Stimulated activated naive CD4-positive, alpha-beta T cell treated with Interleukin-2 at 50 U/mL for 16 hours (primary cell): ENCODE results near the gene MAST2.
"Not testable (repeated sequence)": the region's sequence is repeated elsewhere in the genome, so short reads cannot be mapped to it uniquely, and the experiment has no call there.

Experiments used
- DNase-seq: peaks from one replicate; lab custom pipeline; 2025; lab: John Stamatoyannopoulos, UW

The MAST2 gene

DNA sequence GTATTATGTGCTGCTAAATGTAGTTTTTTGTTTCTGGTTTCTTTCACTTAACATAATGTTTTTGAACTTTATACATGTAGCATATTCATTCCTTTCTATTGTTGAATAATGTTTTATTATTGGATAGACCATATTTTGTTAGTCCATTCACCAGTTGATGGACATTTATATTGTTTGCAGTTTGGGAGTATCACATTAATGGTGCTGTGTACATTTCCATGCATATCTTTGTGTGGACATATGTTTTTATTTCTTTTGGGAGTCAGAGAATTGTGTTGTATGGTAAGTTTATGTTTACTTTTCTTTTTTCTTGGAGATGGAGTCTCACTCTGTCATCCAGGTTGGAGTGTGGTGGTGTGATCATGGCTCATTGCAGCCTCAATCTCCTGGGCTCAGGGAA, 134.6 kb downstream of the MAST2 start:
- DNase-seq = no peak

DNA sequence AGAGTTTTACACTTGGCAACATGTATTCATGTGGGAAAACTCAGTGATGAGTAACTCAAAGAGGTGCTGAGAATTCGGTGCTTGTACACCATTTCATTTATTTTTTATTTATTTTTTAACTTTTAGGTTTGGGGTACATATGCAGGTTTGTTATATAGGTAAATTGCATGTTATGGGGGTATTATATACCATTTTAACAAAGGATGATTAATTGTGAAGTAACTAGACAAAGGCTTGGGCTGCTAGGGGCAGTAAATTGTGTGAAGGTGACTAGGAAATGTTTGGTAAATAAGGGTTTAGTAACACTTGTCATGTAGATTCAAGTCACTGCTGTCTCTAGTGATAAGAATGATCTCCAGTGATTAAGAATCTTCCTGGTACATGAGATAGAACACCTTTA, 139.0 kb downstream of the MAST2 start:
- DNase-seq = no peak

DNA sequence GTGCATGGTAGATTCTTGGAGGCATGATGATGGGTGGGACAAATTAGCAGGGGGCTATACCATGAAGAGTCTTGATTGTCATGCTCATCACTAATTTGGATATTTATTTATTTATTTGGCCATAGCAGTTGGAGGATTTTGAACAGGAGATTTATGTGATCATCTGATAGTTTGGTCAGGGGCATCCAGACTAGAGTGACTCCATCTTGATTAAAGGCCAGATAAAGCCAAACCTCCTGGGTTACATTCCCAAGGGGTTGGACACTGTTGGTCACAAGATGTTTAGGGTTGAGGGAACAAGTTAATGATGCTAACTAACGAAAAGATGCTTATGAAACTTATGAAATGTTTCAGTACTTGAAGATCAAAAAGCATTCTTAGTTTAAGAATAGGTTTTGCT, 139.8 kb downstream of the MAST2 start:
- no peak for DNase-seq

DNA sequence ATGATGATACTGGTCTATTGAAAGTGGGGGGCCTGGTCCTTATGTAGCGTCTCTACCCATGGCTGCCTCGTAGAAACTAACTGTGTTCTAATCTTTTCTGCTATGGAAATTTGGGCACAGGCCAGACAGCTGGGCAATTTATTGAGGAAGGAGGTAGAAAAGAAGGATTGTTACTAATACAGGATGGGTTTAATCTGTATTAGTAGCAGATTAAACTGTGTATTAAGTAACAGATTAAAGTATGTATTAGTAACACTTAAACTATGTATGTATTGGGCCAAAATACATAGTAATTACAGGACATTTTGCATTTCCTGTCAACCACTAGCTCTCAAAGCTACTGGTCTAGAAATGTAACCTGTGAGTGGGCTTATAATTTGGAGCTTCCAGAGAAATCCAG, 142.0 kb downstream of the MAST2 start:
- no peak for DNase-seq

DNA sequence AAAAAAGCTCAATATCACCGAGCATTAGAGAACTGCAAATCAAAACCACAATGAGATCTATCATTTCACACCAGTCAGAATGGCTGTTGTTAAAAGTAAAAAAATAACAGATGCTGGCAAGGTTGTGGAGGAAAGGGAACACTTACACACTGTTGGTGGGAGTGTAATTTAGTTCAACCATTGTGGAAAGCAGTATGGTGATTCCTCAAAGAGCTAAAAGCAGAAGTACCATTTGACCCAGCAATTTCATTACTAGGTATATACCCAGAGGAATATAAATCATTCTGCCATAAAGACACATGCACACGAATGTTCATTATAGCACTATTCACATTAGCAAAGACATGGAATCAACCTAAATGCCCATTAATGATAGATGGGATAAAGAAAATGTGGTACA, 146.1 kb downstream of the MAST2 start:
- DNase-seq = not testable (repeated sequence)

DNA sequence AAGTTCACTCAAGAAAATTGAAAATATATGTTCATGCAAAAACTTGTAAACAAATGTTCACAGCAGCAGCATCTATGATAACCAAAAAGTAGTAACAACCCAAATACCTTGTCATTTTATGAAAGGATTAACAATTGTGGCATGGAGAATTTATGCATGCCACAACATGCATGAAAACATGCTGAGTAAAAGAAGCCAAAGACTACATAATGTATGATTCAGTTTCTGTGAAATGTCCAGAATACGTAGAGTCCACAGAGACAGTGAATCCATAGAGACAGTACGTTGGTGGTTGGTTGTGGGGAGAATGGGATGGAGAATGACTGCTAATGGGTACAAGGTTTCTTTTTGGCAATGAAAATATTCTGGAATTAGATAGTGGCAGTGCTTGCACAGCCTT, 148.7 kb downstream of the MAST2 start:
- DNase-seq = no peak

DNA sequence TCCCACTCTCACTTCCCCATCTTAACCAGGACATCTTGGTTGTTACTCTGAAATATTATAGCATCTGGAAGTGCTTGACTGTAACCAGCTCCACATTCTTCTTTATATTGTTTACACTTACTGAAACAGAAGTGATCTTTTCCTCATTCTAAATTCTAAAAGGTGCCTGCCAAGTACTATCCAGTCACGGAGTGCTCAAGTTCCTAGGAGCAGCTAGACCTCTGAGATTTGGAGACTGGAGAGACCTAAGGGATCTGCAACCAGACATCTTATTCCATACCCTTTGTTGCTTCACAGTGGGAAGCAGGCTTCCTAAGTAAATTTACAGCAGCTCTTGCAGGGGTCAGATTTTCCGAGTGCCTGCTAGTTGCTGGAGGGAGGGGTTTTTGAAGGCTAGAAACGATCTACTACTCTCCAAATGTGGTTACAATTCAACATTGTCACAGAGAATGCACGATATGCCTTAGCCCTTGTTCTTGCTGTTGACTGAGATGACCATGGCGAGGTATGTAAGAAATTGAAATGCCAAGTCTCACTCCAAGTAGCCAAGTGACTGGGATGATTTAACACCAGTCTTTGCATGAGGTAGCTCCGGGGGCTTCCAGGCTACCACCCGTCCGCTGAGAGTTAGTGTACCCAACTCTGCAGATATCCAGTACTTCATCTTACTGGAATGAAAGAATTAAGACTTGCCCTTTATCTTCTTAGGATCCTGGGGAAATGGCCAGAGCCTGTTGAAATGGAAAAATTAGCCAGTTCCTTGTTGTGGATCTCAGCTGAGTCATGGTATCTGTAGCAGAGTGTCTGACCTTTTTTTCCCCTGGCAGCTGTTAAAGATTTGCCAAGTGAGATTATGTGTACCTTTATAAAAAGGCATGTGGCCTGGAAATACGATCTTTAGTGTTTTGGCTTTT, 150.8 kb downstream of the MAST2 start:
- no peak for DNase-seq

DNA sequence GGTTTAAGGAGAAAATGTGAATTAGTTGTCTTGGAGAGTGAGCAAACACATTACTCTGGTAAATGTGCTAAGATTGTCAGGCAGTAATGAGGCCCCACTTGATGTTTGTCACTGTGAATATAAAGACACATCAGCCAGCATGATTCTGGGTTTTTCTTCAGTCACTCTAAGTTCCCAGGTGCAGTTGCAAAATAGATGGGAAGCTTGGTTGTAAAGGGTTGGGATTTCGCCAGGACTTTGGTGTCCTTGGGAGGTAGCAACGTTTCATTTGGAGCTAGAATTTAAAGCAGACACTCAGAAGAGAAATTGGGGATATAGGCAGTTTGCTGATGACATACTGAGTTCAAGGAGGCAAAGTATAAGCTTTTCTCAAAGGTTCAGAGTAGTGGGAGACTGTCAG, 154.3 kb downstream of the MAST2 start:
- DNase-seq = no peak

DNA sequence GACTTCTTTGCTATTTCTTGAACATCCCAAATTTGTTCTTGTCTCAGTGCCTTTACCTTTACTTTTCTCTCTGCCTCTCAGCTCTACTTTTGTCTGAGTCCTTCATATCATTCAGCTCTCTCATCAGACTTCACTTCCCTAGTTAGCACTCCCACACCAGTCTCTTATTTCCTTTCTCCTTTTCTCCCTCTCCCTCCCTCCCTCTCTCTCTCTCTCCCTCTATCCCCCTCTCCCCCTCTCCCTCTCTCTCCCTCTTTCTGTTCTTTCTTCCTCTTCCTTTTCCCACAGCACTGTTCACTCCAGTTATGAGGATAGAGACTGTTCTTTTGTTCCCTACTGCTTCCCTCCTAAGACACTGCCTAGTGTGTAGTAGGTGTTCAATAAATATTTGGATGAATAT, 154.9 kb downstream of the MAST2 start:
- no peak for DNase-seq

DNA sequence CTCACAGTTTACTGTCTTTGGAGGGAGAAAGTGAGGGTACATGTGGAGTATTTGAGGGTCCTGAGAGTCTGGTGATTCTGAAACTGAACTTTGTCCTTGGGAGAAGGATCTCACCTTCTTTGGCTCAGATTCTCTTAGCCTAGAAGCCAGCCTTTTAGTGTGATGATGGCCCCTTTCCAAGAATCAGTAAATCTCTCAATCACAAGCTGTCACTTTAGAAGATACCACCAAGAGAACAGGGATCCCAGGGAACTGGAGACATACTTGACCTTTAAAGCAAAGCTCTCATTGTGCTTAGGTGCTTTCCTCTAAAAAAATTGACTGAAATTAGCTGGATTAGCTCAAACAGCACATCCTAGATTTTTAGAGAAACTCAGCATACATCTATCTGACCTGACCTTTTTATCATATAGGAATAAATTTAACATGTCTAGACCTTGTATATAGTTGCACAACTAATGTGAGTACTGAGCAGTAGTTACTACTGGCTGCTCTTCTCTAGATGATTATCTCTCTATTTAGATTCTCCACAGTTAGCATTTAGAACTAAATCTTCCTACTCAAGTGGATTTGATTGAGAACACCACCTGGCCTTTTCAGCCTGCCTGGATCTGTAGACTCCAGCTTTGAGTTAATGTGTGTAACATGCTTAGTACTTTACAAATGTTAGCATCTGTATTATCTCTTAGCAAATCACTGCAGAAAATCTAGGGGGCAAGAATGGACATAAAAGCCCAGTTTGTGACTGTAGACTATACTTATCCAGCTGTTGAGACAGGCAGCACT, 157.7 kb downstream of the MAST2 start:
- no peak for DNase-seq

DNA sequence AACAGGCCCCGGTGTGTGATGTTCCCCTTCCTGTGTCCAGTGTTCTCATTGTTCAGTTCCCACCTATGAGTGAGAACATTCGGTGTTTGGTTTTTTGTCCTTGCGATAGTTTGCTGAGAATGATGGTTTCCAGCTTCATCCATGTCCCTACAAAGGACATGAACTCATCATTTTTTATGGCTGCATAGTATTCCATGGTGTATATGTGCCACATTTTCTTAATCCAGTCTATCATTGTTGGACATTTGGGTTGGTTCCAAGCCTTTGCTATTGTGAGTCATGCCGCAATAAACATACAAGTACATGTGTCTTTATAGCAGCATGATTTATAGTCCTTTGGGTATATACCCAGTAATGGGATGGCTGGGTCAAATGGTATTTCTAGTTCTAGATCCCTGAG, 158.5 kb downstream of the MAST2 start:
- not testable (repeated sequence) for DNase-seq

DNA sequence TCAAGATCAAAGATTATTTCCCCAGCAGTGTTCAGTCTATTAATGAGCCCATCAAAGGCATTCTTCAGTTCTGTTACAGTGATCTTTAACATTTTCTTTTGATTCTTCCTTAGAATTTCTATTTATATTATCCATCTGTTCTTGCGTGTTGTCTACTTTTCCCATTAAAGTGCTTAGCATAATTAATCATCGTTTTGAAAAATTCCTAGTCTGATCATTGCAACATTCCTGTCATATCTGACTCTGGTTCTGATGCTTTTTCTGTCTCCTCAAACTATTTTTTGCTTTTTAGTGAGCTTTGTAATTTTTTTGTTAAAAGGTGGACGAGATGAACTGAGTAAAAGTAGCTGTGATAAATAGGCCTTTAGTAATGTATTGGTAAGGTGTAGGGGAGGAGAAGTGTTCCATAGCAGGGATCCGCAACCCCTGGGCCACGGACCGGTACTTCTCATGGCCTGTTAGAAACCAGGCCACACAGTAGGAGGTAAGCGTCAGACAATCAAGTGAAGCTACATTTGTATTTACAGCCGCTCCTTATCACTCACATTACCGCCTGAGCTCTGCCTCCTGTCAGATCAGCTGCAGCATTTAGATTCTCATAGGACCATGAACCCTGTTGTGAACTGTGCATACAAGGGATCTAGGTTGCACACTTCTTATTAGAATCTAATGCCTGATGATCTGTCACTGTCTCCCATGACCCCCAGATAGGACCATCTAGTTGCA, 165.7 kb downstream of the MAST2 start:
- DNase-seq = no peak

DNA sequence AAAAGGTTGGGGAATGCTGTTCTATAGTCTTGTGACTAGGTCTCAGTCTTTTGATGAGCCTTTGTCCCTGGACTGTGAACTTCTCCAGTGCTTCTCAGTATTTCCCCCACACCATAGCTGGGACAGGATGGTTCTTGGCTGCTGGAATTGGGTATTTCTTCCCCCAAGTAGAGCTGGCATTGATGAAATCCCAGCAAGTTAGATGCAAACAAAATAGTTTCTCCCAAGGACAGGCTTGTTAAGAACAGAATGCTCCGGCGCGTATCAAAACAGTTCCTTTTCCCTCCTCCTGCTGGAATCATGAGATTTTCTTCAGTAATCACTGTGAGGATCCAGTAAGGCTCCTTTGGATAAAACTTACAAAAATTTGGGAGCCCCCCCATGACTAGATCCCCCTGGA, 166.5 kb downstream of the MAST2 start:
- no peak for DNase-seq

DNA sequence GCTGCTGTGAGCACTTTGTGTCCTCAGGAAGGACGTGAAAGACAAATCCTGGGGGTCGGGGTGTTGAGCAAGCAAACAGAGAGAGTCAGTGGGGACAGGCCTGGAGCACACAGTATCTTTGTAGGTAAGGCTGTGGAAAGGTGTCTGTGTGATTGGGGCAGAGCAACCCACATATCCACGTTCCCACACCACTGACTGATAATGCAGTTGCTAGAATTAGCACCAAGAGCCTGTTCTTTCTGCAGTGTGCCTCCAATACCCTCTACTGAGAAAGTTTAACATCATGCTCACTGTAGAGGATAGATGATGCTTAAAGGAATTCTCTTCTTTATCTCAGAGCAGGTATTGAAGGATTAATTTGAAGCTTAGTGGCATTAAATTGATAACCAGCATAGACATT, 167.9 kb downstream of the MAST2 start:
- no peak for DNase-seq

DNA sequence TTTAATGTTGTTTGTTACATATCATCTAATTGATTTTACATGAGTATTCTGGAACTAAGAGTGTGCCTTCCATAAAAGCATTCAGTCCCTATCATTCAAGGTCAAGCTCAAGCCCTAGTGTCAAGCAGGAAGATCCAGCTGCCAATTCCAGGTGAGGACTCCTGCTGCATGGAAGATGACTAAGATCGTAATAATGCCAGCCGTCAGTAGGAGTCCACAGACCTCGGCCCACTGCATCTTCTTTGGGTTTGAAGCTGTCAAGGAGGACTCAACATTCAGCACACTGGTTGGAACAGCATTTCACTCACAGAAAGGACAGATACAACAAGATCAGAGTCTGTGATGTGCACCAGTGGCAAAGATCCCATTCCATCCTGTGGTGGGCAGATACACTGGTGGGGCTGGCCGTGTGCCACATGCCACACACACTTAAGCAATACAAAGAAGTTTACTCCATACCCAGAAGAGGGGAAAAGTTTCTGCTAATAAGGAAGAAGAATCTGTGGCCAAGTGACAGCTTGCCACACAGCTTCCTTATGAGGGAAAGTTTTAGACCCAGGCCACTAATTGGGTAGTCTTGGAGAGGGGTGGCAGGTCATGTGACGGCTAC, 168.6 kb downstream of the MAST2 start:
- no peak for DNase-seq

DNA sequence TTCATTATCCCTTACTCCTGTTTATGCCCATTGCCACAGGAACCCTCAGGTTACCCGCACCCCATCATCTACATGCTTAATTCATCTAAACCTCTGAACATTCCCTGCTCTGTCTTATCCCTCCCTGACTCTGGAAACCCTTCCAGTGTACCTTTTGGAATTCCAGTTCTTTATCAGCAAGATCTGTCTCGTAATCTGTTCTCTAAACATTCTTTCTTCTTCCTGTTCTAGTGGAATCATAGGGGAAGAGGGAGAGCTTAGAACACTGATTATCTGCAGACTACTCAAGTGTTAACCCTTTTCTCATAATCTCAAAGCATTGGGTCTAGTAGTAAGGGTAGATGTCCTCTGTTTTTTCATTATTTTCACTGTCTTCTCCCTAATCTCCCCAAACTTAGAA, 169.2 kb downstream of the MAST2 start:
- no peak for DNase-seq

DNA sequence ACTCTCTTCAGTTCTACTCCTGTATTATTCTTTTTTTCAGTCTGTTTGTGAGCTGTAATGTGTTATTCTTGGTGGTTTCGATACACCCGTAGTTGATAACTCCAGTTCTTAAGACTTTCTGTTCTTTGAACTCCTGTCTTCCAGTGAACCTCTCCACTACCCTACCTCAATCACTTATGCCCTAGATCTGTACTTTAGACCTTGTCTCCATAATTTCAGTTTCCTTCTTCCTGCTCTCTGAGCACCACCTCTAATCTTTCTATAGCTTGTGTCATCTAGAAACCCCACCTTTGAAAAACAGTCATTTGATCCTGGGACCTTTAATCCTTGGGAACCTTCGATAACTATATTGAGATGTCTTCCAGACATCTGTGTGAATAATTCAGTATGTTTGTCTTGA, 169.7 kb downstream of the MAST2 start:
- no peak for DNase-seq

DNA sequence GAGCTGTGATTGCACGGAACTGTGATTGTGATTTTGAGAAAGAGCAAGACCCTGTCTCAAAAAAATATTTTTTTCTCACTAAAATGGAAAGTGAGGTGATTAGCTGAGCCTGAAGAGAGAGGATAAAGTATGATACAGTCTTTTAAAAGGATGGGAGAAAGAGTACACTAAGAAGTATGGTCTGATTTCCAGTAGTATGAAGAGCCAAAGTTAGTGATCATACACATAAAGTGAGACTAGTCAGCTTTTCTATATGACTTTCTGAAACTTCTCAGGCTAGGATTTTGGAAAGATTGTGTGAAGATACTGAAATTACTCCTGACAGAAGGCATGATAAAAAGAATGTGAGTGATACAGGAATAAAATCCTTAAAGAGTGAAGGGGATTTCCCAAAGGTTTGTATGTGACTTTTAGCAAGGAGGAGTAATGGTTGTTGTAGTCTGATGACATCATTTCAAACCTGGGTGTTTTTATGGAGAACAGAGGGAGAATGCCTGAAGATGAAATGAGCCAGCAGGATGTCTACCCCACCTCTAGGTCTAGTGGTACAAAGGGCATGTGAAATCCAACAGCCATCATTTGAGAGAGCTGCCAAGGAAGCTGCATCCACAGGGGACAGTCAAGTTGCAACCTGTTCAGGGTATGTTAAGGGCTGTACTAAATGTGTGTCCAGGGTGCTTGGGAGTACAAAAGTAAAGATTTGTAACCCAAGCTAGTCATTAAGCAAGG, 171.3 kb downstream of the MAST2 start:
- DNase-seq = no peak

DNA sequence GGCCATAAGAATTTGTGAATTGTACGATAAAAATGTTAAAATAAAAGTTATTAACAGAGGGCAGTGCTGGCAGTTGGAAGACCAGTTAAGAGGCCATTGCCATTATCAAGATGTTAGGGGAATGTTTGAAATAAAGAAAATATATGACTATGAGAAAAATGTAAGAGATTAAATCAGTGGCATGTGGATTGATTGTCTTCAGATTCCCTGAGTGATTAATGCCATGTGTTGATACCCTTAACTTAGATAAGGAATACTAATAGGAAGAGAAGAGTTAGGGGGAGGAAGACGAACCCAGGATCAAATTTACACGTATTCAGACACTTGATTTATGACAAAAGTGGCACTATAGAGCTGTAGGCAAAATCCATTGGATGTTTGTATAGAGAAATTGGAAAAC, 173.2 kb downstream of the MAST2 start:
- DNase-seq = no peak

DNA sequence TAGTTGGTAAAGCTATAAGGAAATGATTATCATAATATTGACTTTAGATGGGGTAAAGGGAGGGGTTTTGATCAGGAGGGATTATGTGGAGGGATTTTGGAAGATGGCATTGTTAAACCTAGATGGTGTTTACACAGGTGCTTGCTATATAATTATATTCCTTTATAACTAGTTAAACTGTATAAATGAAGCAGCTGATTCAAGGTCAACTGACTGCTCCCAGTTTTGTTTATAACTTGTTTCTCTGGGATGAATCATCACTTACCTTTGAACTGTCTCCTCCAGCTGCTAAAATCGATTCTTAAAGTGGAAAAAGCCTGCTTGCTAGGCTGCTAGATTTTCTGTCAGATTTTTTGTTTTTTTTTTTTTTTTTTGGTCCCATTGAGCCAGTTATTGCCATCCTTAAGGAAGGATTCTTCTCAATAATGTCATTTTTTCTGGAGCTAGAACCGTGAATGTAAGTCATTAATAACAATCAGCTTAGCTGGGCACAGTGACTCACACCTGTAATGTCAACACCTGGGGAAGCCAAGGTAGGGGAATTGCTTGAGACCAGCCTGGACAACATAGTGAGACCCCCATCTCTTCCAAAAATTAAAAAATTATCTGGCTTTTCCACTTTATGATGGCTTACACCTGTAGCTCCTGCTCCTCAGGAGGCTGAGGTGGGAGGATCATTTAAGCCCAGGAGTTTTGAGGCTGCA, 175.8 kb downstream of the MAST2 start:
- no peak for DNase-seq

DNA sequence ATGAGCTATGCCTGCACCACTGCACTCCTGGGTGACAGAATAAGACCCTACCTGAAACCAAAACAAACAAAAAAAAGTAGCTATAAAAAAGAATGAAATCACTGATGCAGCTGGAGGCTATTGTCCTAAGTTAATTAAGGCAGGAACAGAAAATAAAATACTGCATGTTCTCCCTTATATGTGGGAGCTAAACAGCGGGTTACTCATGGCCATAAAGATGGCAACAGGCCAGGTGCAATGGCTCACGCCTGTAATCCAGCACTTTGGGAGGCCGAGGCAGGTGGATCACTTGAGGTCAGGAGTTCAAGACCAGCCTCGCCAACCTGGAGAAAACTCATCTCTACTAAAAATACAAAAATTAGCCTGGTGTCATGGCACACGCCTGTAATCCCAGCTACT, 176.4 kb downstream of the MAST2 start:
- DNase-seq = no peak
